Measurements from ENCODE around the gene LRRC3B.

DNA sequence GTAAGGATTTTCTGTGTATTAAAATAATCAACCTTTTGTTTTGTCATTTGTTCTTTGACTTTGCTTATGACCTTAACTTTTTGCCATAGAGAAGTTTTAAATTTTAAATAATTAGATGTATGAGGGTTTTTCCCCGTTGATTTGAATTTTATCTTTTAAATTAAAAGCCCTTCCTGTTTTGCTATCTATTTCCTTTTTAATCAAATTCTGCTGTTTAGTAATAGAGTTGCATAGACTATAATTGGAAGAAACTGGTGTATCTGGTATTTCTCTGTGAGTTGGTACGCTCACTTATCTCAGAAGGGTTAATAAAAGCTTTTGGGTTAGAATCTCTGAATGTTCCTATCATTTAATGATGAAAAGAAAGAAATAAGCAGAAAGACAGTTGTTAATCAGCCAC, 82.2 kb downstream of the LRRC3B start:
- TF ChIP-seq, protein P1, sequence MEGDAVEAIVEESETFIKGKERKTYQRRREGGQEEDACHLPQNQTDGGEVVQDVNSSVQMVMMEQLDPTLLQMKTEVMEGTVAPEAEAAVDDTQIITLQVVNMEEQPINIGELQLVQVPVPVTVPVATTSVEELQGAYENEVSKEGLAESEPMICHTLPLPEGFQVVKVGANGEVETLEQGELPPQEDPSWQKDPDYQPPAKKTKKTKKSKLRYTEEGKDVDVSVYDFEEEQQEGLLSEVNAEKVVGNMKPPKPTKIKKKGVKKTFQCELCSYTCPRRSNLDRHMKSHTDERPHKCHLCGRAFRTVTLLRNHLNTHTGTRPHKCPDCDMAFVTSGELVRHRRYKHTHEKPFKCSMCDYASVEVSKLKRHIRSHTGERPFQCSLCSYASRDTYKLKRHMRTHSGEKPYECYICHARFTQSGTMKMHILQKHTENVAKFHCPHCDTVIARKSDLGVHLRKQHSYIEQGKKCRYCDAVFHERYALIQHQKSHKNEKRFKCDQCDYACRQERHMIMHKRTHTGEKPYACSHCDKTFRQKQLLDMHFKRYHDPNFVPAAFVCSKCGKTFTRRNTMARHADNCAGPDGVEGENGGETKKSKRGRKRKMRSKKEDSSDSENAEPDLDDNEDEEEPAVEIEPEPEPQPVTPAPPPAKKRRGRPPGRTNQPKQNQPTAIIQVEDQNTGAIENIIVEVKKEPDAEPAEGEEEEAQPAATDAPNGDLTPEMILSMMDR (IDR thresholded peaks at IDR 0.05), result no peak
- TF ChIP-seq POLR2A (IDR thresholded peaks at IDR 0.05) (no peak), EP300 (IDR thresholded peaks at IDR 0.05) (no peak)
